Measurements from ENCODE around the gene ARID5B.

ARID5B gene

GRCh38 chr10:61941202-61941681 is 39.7 kb downstream of the ARID5B start:
- DNase-seq (ENCODE audit: low read depth), result no peak

- DNase-seq (ENCODE audit: low read depth), result no peak
Measured at GRCh38 chr10:61942604-61943461, 41.3 kb downstream of the ARID5B start.

- no peak for DNase-seq (ENCODE audit: low read depth)
Measured at GRCh38 chr10:61943674-61944378, 42.3 kb downstream of the ARID5B start.

- no peak for DNase-seq (ENCODE audit: low read depth)
Measured at GRCh38 chr10:61944410-61945147, 43.1 kb downstream of the ARID5B start.

- DNase-seq (ENCODE audit: low read depth), result no peak
Measured at GRCh38 chr10:61949687-61950086, 48.2 kb downstream of the ARID5B start.

- no peak for DNase-seq (ENCODE audit: low read depth)
Measured at GRCh38 chr10:61950449-61951143, 49.1 kb downstream of the ARID5B start.

- DNase-seq (ENCODE audit: low read depth), result no peak
Measured at GRCh38 chr10:61951144-61951483, 49.6 kb downstream of the ARID5B start.

GRCh38 chr10:61952028-61952674 is 50.7 kb downstream of the ARID5B start:
- DNase-seq (ENCODE audit: low read depth), result no peak

GRCh38 chr10:61953183-61953582 is 51.7 kb downstream of the ARID5B start:
- no peak for DNase-seq (ENCODE audit: low read depth)

GRCh38 chr10:61957806-61958205 is 56.3 kb downstream of the ARID5B start:
- no peak for DNase-seq (ENCODE audit: low read depth)

- no peak for DNase-seq (ENCODE audit: low read depth)
Measured at GRCh38 chr10:61958311-61958710, 56.8 kb downstream of the ARID5B start.

GRCh38 chr10:61958805-61959204 is 57.3 kb downstream of the ARID5B start:
- no peak for DNase-seq (ENCODE audit: low read depth)

GRCh38 chr10:61959814-61960213 is 58.3 kb downstream of the ARID5B start:
- DNase-seq (ENCODE audit: low read depth), result no peak

GRCh38 chr10:61960396-61961120 is 59.1 kb downstream of the ARID5B start:
- no peak for DNase-seq (ENCODE audit: low read depth)

GRCh38 chr10:61961278-61961677 is 59.8 kb downstream of the ARID5B start:
- no peak for DNase-seq (ENCODE audit: low read depth)

- DNase-seq (ENCODE audit: low read depth), result no peak
Measured at GRCh38 chr10:61962971-61963370, 61.5 kb downstream of the ARID5B start.

GRCh38 chr10:61963669-61964058 is 62.2 kb downstream of the ARID5B start:
- DNase-seq (ENCODE audit: low read depth), result no peak

- no peak for DNase-seq (ENCODE audit: low read depth)
Measured at GRCh38 chr10:61964059-61964709, 62.7 kb downstream of the ARID5B start.

- DNase-seq (ENCODE audit: low read depth), result no peak
Measured at GRCh38 chr10:61964949-61965702, 63.6 kb downstream of the ARID5B start.

Measured in stimulated activated CD8-positive, alpha-beta memory T cell treated with anti-CD3 and anti-CD28 coated beads, Interleukin-7, amount 100 ng/mL, for 24 hours (primary cell).